Spleen (tissue), 7 donors: ENCODE measurements around the gene POLE.

Source experiments
- POLR2AphosphoS5 ChIP-seq, 3 donors: sonication (generic); formaldehyde crosslinking; IDR thresholded peaks; one replicate each; pipeline ENCODE4 v1.5.1; 2017; ENCODE audit warnings: antibody characterized with exemption in 3 of 3
- TF ChIP-seq, protein P1 (sequence below), 11 experiments: fragments of 200-600 bp in 7 of 11; fragments of 450-650 bp in 4 of 11; sonication (generic) in 4 of 11; IDR thresholded peaks in 8 of 11; conservative IDR thresholded peaks in 3 of 11; 1 replicate in 7 of 11; 2 replicates in 4 of 11; pipeline versions ENCODE4 v1.4.0 to v1.8.0; 2016 to 2021; ENCODE audit warnings: antibody characterized with exemption in 11 of 11, inconsistent platforms in 4 of 11, mild to moderate bottlenecking in 1 of 11
- donor health status: DM: no; HTN: no; CAD: no; lungs with moderate emphysema.
- donor health status: DM: no; HTN: no; CAD: no.
- donor health status: DM: no; HTN: no; CAD: no.

- TF ChIP-seq, protein P1, sequence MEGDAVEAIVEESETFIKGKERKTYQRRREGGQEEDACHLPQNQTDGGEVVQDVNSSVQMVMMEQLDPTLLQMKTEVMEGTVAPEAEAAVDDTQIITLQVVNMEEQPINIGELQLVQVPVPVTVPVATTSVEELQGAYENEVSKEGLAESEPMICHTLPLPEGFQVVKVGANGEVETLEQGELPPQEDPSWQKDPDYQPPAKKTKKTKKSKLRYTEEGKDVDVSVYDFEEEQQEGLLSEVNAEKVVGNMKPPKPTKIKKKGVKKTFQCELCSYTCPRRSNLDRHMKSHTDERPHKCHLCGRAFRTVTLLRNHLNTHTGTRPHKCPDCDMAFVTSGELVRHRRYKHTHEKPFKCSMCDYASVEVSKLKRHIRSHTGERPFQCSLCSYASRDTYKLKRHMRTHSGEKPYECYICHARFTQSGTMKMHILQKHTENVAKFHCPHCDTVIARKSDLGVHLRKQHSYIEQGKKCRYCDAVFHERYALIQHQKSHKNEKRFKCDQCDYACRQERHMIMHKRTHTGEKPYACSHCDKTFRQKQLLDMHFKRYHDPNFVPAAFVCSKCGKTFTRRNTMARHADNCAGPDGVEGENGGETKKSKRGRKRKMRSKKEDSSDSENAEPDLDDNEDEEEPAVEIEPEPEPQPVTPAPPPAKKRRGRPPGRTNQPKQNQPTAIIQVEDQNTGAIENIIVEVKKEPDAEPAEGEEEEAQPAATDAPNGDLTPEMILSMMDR (IDR thresholded peaks at IDR 0.05 in 8 of 11, conservative IDR thresholded peaks at IDR 0.05 in 3 of 11): no peak
- TF ChIP-seq POLR2AphosphoS5 (IDR thresholded peaks at IDR 0.05): no peak
Observed at GRCh38 chr12:132657004-132657727, 30.0 kb downstream of the POLE start.
